Lower leg skin (tissue), 4 donors: ENCODE results near the gene MMP20. TPM values are rescaled to one million over a fixed set of nuclear protein-coding genes. Genes with fewer than 3 reads are reported as not detected.

Source experiments
- DNase-seq, 2 donors: peaks; one replicate each; pipeline ENCODE4 v3.0.0-alpha.2; 2019; ENCODE audit warnings: low spot score in 2 of 2
- H3K4me3 ChIP-seq: fragments of 200-600 bp; sonication (generic); 2 replicates; pipeline ENCODE4 v1.5.1; 2017; ENCODE audit warnings: mild to moderate bottlenecking, low read depth; ENCODE audit not compliant: poor library complexity, severe bottlenecking
- POLR2A ChIP-seq, 2 donors: fragments of 450-650 bp; IDR thresholded peaks; one replicate each; pipeline ENCODE4 v1.6.1; 2016 to 2017; ENCODE audit warnings: antibody characterized with exemption in 2 of 2, mild to moderate bottlenecking in 1 of 2, moderate library complexity in 1 of 2
- WGBS, 2 donors: methylation state at CpG; one replicate each; pipeline ENCODE4 v1.1.5; 2018; 5-methylcytosine and 5-hydroxymethylcytosine counted together
- intact Hi-C: fragments of 100-400 bp; cut with DNase I; formaldehyde crosslinking; loops from one replicate; pipeline ENCODE4 v1.15.0; 2023; ENCODE audit warnings: low total_unique reads
- total RNA-seq, 4 donors: library from RNA; depleted of rRNA; stranded (reverse); fragments of >200 nt; gene quantifications; one replicate each; pipeline ENCODE4 v1.1.0, GENCODE V29; 2016
- TF ChIP-seq, protein P1 (sequence below), 3 donors: fragments of 450-650 bp; IDR thresholded peaks; one replicate each; pipeline ENCODE4 v1.5.1; 2016; ENCODE audit warnings: antibody characterized with exemption in 3 of 3, mild to moderate bottlenecking in 3 of 3, moderate library complexity in 2 of 3

MMP20 gene
- total RNA-seq, 4 donors from 2014 or later = not detected

DNA sequence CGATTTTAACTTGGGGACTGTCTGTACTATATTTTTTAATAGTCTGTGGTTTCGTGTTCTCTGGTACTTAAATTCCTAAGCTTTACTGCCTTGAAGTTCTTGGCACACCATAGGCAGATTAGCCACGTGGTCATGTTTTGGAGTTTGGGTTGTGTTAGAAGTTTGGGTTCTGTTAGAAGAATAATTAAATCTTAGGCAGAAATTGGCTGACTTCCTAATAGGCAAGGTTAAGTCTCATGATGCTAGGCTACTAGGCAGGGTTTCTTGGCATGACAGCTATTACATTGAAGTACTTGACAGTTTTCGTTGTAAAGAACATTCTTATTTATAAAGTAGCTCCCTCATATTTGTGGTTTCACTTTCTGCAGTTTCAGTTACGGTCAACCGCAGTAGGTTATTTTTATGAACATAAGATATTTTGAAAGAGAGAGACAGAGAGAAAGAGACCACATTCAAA, 64.5 kb downstream of the MMP20 start:
- DNase-seq = peak in 1 of 2 donors; percentile 82
- TF ChIP-seq, protein P1, sequence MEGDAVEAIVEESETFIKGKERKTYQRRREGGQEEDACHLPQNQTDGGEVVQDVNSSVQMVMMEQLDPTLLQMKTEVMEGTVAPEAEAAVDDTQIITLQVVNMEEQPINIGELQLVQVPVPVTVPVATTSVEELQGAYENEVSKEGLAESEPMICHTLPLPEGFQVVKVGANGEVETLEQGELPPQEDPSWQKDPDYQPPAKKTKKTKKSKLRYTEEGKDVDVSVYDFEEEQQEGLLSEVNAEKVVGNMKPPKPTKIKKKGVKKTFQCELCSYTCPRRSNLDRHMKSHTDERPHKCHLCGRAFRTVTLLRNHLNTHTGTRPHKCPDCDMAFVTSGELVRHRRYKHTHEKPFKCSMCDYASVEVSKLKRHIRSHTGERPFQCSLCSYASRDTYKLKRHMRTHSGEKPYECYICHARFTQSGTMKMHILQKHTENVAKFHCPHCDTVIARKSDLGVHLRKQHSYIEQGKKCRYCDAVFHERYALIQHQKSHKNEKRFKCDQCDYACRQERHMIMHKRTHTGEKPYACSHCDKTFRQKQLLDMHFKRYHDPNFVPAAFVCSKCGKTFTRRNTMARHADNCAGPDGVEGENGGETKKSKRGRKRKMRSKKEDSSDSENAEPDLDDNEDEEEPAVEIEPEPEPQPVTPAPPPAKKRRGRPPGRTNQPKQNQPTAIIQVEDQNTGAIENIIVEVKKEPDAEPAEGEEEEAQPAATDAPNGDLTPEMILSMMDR (IDR thresholded peaks at IDR 0.05) = no peak
- TF ChIP-seq POLR2A (IDR thresholded peaks at IDR 0.05) = no peak
- intact Hi-C loops = no loop called here
- WGBS, 2 donors = 7 to 9% methylated on average over 6 of the region's 6 CpGs
- H3K4me3 ChIP-seq = no peak overlapping the region

DNA sequence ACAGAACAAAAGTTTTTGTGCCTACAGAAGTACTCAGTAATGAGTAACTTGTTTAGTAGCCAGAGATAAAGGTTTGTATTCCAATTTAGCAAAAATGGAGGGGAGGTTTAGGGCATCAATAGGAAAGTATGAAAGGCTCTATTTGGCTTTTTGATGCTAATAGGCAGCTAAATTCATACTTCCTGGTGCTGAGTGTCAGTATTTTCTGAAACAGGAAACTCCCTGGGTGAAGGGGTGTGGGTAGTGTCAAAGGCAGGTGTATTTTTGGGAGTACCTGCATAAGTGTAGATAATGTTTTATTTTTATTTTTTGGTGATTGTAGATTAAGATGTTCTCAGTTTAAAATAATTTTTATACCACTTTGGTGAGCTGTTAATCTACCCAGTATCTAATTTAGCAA, 65.3 kb downstream of the MMP20 start:
- no peak for DNase-seq
- intact Hi-C loops = no loop called here
- TF ChIP-seq POLR2A (IDR thresholded peaks at IDR 0.05) = no peak
- TF ChIP-seq, protein P1 (IDR thresholded peaks at IDR 0.05) = no peak
- no peak overlapping the region for H3K4me3 ChIP-seq

DNA sequence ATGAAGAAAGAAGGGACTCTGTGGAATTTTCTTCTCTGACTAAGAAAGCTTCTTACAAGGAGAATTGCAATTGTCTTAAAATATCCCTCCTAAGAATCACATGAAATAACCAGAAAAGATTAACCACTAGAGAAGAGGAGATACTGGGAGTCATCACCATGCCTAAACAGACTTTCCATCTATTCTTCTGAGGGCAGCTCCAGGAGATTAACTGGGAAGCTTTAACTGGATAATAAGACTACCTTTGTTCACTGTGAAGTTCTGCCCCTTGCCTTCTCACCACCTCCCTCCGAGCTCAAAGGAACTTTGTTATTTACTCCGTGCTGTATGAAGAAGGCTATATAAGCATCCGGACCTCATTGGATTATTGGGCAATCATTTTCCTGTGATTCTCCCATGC, 70.0 kb downstream of the MMP20 start:
- WGBS, 2 donors = 79 to 88% methylated on average over 3 of the region's 3 CpGs
- TF ChIP-seq POLR2A (IDR thresholded peaks at IDR 0.05) = no peak
- TF ChIP-seq, protein P1 (IDR thresholded peaks at IDR 0.05) = no peak
- intact Hi-C loops = no loop called here
- no peak overlapping the region for H3K4me3 ChIP-seq
- no peak for DNase-seq

DNA sequence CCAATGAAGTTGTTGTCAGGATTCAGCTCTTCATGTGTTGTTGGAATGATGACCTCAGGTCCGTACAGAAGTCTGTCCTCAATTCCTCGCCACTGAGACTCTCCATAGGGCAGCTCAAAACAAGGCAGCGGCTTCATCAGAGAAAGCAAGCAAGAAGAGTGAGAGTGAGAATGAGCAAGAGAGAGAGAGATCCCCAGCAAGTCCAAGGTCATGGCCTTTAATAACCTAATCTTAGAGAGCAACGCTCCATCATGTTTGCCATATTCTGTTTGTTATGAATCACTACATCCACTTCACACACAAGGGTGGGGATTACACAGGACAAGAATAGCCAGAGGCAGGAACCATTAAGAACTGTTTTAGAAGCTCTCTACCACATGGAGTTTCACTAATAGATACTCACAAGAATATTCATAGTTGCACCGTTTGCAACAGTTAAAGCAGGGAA, 71.3 kb downstream of the MMP20 start:
- TF ChIP-seq, protein P1 (IDR thresholded peaks at IDR 0.05) = no peak
- TF ChIP-seq POLR2A (IDR thresholded peaks at IDR 0.05) = no peak
- DNase-seq = no peak
- H3K4me3 ChIP-seq = no peak overlapping the region
- intact Hi-C loops = no loop called here
- WGBS, 2 donors = 55 to 79% methylated on average over 5 of the region's 5 CpGs

DNA sequence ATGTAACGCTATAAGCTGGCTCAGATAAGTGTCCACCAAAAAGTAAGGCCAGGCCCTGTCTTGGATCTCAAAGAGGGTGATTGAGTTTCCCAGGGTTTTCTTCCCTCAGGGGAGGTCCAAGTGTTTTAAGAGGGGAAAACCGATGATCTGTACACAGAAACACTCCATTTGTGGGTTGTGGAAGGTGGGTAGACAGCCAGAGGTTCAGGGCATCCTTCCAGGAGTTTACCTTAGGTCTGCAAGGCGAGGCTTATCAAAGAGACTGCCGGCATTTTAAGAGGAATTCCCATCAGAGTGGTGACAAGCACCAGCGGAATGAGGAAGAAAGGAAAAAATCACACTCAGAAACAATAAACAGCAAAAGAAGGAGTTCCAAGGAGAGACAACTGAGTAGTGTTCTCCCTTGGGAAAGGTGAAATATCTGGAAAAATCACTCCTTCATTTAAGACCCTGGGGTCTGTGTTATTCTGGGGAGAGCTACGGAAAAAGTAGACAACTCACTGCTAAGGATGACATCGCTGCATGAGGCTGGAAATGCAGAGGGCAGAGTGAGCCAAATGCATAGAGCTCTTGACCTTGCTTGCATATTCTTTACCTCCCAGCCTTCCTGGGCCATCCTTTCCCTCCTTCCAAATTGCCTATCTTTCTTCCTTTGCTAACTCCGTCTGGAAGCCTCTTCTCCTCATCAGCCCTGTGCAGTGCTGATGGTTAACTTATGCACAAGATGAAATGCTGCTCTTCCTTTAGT, 72.5 kb downstream of the MMP20 start:
- intact Hi-C loops = no loop called here
- WGBS, 2 donors = 66 to 70% methylated on average over 8 of the region's 8 CpGs
- no peak for TF ChIP-seq POLR2A (IDR thresholded peaks at IDR 0.05)
- TF ChIP-seq, protein P1 (IDR thresholded peaks at IDR 0.05) = no peak
- H3K4me3 ChIP-seq = no peak overlapping the region
- no peak for DNase-seq

DNA sequence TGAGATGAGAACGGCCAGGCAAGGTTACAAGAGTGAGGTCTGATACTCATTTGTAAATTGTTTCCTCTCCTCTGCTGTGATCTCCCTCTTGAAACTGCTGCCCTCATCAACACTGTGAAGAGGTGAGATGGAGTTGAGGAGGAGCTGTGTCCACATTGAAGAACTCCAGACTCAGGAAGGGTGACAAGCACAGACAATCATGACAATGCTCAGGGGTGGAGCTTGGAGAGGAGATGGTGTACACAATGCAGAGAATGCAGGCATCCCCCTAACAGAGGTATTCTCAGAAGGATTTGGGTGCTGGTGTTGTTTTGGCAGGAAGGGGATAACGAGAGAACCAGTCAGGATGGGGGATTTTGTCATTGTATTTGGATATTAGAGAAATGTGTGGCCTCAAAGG, 73.1 kb downstream of the MMP20 start:
- 73 to 79% methylated on average over 2 of the region's 2 CpGs for WGBS, 2 donors
- DNase-seq = no peak
- H3K4me3 ChIP-seq = no peak overlapping the region
- no peak for TF ChIP-seq POLR2A (IDR thresholded peaks at IDR 0.05)
- TF ChIP-seq, protein P1 (IDR thresholded peaks at IDR 0.05) = no peak
- intact Hi-C loops = no loop called here
